Measurements from ENCODE around the gene RNF149.

DNA sequence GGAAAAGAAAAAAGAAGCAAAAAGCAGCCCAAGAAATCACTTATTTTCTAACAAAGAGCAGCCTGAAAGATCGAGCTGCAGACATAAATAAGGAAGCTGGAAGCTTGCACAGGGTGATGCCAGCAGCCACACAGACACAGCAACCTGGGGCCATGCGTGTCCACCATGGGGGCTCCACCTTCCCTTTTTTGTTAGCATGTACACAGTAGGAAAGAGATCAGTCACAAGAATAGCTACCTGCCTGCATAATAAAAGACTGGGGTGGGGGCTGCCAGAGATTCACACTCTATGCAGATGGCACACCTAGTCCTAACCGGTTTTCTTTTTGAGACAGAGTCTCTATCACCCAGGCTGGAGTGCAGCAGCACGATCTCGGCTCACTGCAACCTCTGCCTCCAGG, 58.7 kb downstream of the RNF149 start:
- TF ChIP-seq, protein P1, sequence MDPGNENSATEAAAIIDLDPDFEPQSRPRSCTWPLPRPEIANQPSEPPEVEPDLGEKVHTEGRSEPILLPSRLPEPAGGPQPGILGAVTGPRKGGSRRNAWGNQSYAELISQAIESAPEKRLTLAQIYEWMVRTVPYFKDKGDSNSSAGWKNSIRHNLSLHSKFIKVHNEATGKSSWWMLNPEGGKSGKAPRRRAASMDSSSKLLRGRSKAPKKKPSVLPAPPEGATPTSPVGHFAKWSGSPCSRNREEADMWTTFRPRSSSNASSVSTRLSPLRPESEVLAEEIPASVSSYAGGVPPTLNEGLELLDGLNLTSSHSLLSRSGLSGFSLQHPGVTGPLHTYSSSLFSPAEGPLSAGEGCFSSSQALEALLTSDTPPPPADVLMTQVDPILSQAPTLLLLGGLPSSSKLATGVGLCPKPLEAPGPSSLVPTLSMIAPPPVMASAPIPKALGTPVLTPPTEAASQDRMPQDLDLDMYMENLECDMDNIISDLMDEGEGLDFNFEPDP (CRISPR knock-in tag; IDR thresholded peaks at IDR 0.05) = no peak
- TF ChIP-seq MTA2 (IDR thresholded peaks at IDR 0.05; ENCODE audit: low read depth) (no peak), ZBTB7A (IDR thresholded peaks at IDR 0.05; ENCODE audit: borderline replicate concordance, control insufficient read depth, low read depth, low read length) (no peak), EZH2 (IDR thresholded peaks at IDR 0.05; ENCODE audit: borderline replicate concordance, low read depth, low read length) (no peak), ZNF282 (CRISPR knock-in tag; IDR thresholded peaks at IDR 0.05) (no peak), NFRKB (IDR thresholded peaks at IDR 0.05; ENCODE audit: low read depth) (no peak), ZNF583 (CRISPR knock-in tag; IDR thresholded peaks at IDR 0.05) (no peak), ZFX (CRISPR knock-in tag; IDR thresholded peaks at IDR 0.05) (0 out of 2 replicates have a peak, but pooled peaks have one; percentile 14), RUNX1 (IDR thresholded peaks at IDR 0.05; ENCODE audit: low read depth) (no peak), ETV6 (IDR thresholded peaks at IDR 0.05; ENCODE audit: borderline replicate concordance in 1 of 2, low read depth in 2 of 2, low read length in 1 of 2) (no peak), ETV6 (CRISPR knock-in tag; IDR thresholded peaks at IDR 0.05; ENCODE audit: borderline replicate concordance) (no peak)
- TF ChIP-seq, protein P2, sequence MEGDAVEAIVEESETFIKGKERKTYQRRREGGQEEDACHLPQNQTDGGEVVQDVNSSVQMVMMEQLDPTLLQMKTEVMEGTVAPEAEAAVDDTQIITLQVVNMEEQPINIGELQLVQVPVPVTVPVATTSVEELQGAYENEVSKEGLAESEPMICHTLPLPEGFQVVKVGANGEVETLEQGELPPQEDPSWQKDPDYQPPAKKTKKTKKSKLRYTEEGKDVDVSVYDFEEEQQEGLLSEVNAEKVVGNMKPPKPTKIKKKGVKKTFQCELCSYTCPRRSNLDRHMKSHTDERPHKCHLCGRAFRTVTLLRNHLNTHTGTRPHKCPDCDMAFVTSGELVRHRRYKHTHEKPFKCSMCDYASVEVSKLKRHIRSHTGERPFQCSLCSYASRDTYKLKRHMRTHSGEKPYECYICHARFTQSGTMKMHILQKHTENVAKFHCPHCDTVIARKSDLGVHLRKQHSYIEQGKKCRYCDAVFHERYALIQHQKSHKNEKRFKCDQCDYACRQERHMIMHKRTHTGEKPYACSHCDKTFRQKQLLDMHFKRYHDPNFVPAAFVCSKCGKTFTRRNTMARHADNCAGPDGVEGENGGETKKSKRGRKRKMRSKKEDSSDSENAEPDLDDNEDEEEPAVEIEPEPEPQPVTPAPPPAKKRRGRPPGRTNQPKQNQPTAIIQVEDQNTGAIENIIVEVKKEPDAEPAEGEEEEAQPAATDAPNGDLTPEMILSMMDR (IDR thresholded peaks at IDR 0.05 in 2 of 3, conservative IDR thresholded peaks at IDR 0.05 in 1 of 3; ENCODE audit: insufficient read depth in 2 of 3, low read depth in 1 of 3, low read length in 3 of 3) = no peak
- TF ChIP-seq, protein P3, sequence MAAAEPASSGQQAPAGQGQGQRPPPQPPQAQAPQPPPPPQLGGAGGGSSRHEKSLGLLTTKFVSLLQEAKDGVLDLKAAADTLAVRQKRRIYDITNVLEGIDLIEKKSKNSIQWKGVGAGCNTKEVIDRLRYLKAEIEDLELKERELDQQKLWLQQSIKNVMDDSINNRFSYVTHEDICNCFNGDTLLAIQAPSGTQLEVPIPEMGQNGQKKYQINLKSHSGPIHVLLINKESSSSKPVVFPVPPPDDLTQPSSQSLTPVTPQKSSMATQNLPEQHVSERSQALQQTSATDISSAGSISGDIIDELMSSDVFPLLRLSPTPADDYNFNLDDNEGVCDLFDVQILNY (CRISPR knock-in tag; IDR thresholded peaks at IDR 0.05) = no peak
